COLO829 (cell line): ENCODE data around the gene PPID.
"Not testable (repeated sequence)": the region's sequence is repeated elsewhere in the genome, so short reads cannot be mapped to it uniquely, and the experiment has no call there.

ENCODE experiments used
- DNase-seq: peaks from one replicate; pipeline ENCODE4 v3.0.0; 2012; ENCODE audit warnings: low spot score

The PPID gene

DNA sequence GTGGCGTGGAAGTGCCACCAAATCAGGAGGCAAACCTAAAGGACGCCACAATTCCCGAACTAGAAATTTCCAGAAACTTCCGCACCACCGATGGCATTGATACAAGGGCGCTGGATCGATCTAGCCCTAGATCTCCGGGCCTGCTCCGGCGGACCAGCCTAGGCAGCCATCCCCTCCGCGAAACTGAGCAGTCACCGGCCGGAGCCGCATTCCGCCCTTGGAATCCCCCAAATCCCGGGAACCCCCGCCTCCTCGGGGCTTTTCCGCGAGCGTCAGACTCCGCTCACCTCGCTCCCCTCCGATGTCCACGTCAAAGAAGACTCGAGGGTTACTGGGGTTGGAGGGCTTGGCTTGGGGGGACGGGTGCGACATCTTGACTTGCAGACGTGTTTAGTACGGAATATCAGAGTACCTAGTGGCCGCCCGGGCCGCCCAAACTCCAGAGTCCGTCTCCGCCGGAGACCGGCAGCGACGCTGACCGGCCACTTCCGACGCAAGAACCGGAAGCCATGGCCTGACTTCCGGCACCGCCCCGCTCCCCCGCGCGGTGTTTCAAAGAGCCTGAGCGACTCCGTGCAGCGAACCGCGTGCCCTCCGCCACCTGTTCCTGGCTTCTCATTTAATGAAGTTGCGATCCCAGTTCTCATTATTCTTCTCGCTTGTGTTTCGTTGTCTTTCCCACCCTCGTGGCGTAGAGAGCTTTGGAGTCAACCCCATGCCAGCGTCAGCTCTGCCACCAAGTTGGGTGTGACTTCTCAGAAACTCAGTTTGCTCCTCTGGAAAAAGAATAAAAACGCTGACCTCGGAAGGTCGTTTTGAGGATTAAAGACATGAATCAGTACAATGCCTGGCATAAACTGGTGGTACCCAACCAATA is at the start of gene PPID:
PPID (minus strand) TSS at position 480 of the 877 bp plus-strand sequence; CDS start at position 372, 108 bp downstream.
- peak; percentile 92 for DNase-seq

DNA sequence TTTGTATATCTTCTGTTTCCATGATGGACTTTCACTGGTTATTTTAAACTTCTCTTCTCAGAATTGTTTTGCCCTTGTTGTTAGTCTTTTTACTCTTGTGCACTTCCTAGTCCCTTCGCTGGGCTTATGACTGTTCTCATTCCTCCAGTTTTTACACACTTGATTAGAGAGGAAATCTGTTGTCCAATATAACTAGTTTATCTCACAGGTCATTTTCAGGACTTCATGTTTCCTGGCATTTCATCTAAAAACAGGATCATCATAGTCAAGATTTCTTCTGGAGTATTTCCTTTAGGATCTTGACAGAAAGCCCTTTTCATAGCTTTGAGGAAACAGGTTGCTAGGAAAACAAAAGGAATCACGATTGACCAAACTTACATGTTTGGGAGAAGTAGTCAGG is 48.6 kb upstream of the PPID start:
- no peak for DNase-seq

DNA sequence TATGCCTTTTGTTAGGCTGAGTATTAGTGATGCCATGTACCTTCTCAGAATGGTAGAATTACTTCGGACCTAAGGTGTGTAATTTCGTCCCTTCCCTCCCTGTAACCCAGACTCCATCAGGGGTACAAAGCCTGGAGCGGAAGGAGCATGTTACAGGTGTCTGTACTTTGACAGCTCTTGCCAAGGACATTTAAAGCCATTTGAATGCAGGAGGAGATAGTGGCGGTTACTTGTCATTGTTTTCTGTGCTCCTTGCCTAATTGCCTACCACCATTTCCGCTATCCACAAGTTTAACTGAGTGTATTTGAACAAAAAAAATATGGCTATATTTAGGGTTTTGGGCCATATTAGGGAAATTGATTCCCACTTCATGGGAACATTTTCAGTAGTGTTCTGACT is 47.5 kb upstream of the PPID start:
- no peak for DNase-seq

DNA sequence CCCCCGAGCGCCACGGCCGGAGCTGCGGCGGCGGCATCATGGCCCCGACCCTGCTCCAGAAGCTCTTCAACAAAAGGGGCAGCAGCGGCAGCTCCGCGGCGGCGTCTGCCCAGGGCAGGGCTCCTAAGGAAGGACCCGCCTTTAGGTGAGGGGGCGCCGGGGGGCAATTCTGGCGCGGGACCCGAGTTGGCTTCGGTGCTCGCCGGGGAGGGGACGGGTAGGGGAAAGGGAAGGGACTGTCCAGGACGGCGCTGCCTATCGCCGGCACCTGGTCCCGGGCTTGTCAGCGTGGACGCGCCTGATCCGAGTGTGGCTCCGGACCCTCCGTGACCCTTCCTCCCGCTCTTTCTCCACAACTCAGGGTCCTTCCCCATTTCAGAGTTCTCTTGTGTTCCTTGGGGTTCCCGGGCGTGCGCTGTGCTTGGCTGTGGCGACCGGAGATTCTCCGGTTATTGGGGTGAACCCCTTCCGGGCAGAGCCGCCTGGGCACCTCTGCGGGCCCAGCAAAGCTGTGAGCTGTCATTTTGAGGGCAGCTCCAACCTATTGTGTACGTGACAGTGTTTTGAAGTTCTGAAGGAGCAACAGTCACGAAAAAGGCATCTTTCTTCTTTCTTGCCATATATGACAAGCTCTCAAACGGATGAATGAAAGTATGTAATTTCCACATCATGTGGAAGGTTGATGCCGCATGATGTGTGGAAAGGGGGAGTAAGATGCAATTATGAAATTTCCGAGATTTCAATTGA is 46.2 kb upstream of the PPID start:
- no peak for DNase-seq

DNA sequence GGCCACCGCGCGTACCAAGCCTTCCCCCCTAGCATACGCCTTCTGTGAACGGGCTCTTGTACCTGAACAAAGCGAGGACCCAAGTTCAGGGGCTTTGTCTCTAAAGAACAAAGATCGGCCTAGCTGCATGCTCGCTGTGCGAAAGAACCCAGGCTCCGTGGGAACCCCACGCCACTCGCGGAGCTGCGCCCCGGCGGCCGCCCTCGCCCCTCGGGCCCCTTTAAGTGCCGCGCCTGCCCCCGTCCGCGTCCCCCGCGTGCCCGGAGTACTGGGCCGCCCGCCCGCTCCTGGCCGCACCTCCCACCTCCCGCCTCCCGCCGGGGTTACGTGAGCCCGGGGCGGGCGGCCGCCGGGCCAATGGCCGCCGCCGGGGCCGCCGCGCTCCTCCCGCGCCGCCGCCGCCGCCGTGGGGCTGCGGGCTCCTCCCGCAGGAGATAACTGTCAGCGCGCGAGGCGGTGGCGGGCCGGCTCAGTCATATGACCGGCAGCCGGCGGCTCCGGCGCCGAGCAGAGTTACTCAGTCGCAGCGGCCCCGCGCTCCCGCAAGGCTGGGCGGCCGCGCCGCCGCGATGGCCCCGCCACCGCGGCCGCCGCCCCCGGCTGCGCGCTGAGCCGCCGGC is 45.5 kb upstream of the PPID start, which contains the start of gene FNIP2:
FNIP2 (plus strand) TSS at position 472 of the 620 bp plus-strand sequence. CDS start 187 bp downstream, outside the sequence.
- DNase-seq = peak; percentile 68

DNA sequence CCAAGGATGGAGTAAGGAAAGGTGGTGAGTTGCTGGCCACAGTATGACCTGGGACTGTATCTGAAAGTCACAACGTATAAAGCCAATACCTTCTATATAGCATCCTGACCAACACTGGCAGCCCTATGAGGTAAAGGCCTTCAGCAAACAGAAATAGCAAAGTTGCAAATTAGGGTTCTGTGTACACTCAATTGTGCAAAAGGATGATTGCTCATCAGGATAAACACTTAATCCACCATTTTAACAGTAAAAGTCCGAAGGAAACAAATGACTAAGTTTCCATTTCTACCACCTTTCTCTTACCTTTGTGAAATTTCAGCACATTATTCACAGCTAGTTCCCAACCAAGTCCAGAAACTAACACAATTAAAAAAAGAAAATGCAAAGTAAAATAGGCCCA is 44.3 kb upstream of the PPID start:
- no peak for DNase-seq

DNA sequence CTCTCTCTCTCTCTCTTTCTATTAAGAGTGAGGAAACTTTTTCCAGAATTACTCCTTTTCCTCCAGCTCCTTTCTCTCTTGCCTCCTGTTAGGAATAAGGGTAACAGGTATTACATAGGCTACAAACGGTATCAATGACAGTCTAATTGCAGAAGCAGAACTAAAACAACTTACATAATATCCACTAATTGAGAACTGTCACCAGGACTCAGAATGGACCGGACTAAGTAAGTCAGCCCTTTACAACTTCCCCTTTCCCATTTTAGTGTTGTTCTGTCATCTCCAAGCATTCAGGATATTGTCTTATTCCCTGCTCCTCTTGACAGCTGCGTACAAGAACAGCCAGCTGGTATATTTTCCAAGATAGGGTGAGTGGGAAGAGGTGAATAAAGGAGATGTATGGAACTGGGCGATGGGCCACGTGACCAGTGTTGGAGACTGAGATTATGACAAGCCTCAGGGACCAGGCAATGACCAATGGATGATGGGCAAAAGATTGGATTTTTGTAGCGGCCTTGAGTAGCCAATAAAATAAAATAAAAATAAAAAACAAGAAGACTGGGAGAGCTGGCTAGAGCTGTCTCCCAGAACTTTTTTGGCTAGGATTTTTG is 43.3 kb upstream of the PPID start:
- no peak for DNase-seq

DNA sequence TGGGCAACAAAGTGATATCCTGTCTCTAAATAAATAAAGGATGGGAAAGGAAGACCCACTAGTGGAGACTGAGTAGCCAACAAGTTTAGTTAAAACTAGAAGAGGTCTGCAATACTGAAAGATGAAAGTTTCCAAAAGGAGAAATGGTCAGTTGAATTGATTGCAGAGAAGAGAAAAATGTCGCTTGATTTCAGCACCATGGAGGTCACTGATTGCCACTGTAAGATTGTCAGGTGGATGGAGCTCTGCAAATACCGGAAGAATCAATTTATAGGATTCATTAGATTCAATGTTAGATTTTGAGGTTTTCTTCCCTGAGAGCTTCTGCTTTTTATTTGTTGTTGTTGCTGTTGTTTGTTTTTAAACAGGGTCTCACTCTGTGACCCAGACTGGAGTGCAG is 40.3 kb upstream of the PPID start:
- no peak for DNase-seq

DNA sequence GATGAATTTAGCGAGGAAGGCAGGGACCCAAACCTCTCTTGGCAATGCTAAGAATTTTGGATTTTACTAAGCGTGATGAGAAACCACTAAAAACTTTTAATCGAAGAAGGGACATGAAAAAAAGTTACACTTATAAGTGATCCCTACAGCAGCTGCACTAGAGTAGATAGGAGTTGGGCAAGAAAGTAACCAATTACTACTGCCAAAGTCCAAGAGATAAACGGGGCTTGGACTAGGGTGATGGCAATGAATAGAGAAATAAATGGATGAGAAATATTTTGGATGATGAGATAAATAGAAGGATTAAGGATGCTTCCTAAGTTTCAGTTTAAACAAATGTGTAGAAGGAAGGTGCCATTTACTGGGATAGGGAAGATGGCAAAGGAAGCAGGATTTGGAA is 39.4 kb upstream of the PPID start:
- DNase-seq = no peak

DNA sequence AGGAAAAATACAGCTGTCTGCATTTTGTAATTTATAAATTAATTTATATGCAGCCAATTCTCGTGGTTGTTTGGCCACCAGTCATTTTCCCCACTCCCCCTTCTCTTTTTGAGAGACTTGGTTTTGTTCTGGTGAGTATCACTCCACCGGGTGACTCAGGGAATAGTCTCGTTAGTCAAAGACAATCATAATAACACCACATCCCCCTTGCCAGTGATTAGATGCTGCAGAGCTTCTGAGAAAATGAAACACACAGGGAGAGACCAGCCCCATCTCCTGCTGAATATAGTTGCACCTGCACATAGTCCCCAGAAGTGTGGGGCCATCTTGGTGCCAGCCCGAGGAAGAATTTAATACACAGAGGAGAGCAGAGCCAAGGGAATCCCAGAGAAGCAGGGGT is 37.7 kb upstream of the PPID start:
- DNase-seq = no peak

DNA sequence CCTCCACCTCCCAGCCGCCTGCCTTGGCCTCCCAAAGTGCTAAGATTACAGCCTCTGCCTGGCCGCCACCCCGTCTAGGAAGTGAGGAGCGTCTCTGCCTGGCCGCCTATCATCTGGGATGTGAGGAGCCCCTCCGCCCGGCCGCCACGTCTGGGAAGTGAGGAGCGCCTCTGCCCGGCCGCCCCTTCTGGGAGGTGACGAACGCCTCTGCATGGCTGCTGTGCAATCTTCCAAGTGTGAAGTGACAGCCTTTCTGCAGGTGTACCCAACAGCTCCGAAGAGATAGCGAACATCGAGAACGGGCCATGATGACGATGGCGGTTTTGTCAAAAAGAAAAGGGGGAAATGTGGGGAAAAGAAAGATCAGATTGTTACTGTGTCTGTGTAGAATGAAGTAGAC is 36.3 kb upstream of the PPID start:
- not testable (repeated sequence) for DNase-seq

DNA sequence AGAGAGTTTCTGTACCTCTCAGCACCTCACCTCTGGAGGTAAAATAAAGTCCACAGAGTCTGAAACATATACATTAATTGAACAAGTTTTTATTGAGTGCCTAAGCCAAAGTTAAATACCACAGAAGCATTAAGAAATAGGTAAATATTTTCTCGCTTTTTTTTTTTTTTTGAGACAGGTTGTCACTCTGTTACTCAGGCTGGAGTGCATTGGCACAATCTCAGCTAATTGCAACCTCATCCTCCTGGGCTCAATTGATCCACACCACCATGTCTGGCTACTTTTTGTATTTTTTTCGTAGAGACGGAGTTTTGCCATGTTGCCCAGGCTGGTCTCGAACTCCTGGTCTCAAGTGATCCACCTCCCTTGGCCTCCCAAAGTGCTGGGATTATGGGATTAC is 35.5 kb upstream of the PPID start:
- DNase-seq = no peak

DNA sequence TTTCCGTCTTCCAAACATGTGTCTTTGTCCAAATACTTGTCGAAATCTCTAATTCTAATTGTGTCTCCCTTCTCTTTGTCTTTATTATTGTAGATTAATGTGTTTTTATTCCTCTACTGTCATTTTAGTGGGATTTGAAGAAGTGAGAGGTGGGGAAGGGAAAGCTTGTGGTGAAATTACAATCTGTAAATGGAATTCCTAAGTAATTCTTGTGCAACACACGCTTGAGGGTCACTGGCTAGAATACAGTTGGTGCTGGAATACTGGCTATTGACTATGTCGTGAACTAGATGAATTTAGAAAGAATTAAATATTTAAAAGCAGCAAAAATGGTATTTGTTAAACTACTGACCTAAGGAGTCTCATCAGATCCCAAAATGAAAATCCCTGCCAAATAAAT is 34.9 kb upstream of the PPID start:
- no peak for DNase-seq

DNA sequence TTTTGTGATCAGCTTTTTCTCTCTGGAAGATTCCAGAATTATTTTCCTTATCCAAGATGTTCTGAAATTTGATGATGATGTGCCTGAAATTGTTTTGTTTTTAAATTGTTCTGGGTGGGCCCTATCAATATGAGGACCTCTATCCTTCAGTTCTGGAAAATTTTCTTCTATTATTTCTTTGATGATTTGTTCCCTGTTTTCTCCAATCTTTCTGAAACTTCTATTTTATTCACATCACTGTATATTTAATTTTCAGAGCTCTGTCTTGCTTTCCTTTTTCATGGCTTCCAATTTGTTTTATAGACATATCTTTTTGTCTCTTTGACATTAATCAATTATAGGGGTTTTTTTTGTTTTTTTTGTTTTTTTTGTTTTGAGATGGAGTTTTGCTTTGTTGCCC is 33.4 kb upstream of the PPID start:
- no peak for DNase-seq

DNA sequence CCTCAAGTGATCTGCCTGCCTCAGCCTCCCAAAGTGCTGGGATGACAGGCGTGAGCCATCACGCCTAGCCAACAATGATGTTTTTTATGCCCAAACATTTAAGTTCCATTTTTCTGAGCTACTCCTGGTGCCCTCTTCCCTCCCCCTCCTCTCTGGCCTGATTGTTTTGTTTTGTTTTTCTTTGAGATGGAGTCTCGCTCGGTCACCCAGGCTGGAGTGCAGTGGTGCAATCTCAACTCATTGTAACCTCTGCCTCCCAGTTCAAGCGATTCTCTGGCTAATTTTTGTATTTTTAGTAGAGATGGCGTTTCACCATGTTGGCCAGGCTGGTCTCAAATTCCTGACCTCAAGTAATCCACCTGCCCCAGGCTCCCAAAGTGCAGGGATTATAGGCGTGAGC is 32.6 kb upstream of the PPID start:
- not testable (repeated sequence) for DNase-seq

DNA sequence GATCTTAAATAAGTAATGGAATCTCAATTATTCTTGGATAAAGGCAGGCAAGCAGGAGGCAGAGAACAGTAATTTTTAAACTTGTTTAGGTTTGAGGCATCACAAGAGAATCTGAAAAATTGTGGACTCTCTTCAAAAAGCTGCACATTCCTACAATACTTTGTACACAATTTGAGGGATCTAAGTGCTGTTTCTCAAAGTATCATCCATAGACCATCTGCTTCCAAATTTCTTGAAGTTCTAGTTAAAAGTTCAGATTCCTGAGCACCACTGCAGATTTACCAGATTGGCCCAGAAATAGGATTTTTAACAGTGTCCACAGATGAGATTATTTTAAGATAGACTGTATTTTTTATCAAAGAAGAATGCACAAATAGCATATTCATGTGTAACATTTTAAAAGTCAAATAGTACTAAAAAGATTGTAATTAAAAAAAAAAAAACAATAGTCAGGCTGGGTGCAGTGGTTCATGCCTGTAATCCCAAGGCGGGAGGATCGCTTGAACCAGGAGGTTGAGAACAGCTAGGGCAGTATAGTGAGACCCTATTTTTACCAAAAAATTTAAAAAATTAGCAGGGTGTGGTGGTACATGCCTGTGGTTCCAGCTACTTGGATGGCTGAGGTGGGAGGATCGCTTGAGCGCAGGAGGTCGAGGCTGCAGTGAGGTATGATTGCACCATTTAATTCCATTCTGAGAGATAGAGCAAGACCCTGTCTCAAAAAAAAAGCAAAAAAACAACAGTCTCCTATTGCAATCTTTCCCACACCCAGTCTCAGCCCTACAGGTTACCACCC is 31.4 kb upstream of the PPID start:
- DNase-seq = no peak

DNA sequence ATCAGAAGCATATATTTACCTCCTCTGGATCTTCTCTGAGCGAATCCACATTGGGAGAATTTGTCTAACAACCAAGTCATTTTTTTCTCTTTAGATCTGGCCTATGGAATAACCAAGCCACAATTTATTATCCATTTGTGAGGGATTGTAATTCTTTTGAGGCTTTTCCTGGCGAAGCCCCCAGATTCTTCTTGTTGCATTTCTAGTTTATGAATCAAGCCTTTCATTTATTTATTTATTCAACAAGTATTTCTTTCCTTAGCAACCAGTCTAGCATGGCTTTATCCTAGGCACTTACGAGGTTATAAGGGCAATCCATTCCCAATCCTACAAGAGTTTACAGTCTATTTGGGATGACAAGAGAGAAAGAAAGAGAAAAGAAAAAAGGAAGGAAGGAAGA is 27.2 kb upstream of the PPID start:
- DNase-seq = peak; percentile 40

DNA sequence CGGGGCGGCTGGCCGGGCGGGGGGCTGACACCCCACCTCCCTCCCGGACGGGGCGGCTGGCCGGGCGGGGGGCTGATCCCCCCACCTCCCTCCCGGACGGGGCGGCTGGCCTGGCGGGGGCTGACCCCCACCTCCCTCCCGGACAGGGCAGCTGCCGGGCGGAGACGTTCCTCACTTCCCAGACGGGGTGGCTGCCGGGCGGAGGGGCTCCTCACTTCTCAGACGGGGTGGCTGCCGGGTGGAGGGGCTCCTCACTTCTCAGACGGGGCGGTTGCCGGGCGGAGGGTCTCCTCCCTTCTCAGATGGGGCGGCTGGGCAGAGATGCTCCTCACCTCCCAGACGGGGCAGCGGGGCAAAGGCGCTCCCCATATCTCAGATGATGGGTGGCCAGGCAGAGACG is 23.3 kb upstream of the PPID start:
- DNase-seq = not testable (repeated sequence)

DNA sequence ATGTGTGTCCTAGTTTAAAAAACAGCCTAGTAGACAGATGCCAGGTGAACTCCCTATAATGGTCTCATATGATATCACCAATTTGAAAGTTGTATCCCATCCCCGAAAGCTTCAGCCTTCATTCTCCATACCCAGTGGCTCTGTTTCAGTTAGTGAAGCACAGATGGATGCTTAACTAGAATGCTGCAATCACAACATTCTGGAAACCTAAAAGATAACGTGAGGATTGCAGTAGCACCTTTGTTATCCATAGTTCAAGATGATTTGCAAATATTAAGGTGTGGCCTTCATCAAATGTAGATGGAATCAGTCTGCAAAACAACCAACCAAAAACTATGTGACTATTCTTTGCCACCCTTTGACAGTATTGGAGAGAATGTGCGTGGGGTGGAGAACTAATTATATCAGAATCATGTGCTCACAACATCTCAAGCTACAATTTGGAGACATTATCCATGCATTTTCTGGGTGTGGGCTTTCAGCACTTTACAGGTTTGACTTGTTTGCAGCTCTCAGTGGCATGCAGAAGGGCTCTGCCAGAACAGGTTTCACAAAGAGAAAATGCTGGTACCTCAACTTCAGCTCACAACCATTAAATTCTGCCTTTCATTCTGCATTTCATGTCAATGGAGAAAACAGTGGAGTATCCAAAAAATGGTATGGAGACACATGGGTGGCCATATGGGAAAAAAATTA is 18.3 kb upstream of the PPID start:
- DNase-seq = no peak

DNA sequence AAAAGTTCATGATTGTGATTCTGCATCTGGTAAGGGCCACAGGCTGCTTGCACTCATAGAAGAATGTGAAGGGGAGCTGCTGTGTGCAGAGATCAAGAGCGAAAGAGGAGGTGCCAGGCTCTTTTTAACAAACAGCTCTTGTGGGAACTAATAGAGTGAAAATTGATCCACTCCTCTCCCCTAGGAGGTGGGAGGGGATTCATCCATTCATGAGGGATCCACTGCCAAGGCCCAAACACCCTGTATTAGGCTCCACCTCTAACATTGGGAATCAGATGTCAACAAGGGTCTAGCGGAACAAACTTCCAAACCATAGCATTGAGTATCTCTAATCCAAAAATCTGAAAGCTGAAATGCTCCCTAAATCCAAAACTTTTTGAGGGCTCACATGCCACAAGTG is 16.4 kb upstream of the PPID start:
- no peak for DNase-seq

DNA sequence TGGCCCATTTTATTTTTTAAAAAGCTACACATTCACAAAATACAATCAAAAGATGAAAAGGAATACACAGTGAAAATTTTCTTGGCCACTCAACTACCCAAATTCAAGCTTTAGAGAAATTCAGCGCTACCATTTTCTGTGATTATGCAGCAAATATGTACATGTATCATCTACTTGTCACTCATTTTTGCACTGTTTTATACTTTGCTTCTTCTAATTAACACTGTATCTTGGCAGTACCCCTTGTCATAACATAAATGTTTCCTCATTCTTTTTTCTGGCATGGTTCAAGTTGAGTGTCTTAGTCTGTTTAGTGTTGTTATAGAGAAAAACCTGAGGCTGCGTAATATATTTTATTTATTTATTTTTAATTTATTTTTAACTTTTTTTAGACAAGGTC is 15.7 kb upstream of the PPID start:
- DNase-seq = no peak
